HG02588 (cell line): ENCODE results near the gene PI4K2A.
"Not testable (repeated sequence)": the region's sequence is repeated elsewhere in the genome, so short reads cannot be mapped to it uniquely, and the experiment has no call there.

Source experiments
- ATAC-seq: cut with Tn5 transposase; IDR thresholded peaks from one replicate; pipeline ENCODE4 v1.9.1; 2021; ENCODE audit warnings: mild to moderate bottlenecking, moderate library complexity; ENCODE audit not compliant: unreplicated experiment

Gene PI4K2A

DNA sequence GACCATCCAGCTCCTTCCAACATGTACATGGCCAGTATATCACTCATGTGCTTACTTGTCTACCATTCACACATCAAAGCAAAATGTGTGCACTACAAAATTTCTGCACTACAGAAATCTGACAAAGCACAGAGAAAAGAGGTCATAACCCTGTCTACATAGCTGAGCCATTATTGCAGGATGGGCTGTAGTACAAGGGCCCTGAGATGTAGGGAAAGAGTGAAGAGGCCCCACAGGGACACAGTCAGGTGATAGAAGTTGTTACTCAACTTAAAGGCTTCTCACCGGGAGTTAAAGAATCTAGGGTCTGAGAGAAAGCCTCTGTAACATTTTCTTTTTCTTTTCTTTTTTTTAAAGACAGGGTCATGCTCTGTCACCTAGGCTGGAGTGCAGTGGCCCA is 29.1 kb downstream of the PI4K2A start:
- ATAC-seq, result no peak

DNA sequence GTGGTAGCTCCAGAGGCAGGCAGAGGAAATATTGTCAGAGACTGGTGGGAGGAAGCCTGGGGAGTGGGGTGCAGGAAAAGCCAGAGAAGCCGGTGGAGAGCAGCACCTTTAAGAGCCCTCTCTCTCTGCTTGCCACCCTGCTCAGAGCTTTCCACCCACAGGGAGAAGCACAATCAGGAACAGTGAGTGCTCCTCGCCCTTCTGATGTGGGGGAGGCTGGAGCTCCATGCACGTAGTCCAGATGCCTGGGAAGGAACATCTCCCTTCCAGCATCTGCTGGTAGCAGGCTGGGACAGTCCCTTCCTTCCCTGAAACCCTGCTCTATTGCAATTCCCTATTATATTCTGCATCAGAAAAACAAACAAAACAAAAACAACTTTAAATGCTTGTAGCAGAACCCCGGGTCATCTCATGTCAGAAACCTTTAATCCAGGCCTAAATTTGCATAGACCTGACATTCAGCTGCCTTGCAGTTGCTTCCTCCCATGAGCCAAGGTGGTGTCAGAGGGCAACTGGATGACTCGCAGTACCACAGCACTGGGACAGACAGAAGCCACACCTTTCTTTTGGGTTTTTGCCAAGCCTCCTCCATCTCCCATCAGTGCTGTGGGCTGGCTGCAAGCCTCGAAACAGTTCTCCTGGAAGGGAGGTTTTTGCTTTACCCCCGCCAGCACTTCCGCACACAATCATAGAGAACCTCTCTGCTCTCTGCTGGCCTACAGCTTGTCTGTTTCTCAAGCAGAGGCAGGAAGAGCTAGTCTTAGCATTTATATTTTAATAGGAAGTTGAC is 33.5 kb downstream of the PI4K2A start:
- no peak for ATAC-seq

DNA sequence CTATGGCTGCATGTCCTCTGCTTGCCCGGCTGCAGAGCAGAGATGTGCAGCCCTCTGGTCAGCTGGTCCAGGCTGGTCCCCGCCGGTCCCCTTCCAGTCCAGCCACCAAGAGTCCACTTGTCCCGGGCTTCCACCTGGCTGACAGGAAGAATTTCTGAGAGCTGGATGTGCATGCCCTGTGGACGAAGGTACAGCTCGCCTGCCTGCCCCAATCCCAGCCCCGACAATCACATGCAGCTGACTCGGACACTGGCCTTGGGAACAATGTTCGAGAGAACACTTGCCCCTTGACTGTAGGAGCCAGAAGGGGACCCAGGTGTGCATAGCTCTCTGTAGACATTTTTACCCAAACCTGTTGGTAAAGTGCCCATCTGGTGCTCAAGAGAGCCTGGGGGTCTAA is 34.8 kb downstream of the PI4K2A start:
- ATAC-seq, result no peak

DNA sequence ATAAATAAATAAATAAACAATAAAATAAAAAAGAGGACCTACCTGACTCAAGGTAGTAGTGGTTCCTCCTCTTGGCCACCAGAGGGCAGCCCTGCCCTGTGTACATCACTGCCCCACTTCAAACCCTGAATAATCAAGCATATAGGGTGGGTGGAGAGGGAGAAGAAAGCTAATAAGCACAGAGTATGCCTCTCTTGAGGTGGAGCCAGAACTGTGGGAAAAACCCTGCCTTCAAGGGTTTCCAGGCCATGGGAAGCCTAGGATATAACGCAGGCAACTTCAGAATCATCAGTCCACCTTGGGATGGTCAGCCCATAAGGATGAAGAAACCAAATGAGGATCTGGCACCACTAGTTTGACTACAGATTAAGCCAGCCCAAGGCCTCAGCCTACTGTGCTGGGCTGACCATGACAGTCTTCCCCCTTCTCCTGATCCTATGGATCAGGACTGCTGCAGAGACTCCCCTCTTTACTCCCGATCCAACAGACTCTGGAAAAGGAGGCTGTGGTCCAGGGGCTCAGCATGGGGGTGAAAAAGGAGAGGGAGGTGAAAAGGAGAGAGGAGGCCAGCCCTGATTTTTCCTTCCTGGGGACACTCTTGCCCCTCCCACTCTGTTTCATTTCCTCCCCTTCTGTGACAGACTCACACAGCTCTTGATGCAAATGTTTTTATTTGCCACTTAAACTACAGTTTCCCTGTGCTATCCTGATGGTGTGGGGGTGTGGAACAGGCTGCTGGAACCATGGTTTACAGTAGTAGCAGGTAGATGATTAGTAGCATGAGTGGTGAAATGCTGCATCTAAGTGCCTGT is 36.5 kb downstream of the PI4K2A start:
- ATAC-seq, result no peak

DNA sequence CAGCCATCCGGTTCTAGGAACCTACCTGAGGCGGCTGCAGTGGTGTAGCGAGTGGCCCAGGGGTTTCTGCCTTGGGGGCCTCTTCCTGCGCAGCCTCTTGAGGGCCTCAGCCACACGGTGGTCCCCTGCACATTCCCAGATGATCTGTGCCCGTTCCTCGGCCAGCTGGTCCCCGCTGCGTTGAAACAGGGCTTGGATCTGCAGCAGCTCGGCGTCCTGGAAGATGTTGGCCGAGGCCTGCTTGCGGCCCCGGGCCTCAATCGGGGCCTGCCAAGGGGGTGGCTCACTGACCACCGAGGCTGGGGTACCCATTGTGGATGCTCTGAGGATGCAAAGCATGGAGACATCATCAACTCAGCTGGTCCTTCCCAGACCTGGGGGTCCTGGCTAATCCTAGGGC is 39.1 kb downstream of the PI4K2A start:
- no peak for ATAC-seq

DNA sequence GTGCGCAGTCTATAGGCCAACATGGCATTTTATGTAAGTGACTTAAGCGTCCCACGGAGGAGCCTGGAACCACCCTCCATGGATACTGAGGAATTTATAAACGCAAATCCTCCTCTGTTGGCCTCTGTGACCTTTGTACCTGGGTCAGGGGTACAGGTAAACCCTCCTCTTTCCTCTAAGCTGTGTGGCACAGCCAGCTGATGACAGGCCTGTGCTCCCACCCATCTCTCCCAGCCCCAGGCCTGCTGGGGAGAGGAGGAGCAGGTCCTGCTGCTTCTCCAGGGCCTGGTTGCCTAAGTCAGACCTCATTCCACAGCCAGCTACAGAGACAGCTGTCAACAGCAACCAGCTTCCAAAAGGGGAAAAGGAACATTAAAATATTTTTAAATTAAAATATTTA is 41.6 kb downstream of the PI4K2A start:
- ATAC-seq, result no peak

DNA sequence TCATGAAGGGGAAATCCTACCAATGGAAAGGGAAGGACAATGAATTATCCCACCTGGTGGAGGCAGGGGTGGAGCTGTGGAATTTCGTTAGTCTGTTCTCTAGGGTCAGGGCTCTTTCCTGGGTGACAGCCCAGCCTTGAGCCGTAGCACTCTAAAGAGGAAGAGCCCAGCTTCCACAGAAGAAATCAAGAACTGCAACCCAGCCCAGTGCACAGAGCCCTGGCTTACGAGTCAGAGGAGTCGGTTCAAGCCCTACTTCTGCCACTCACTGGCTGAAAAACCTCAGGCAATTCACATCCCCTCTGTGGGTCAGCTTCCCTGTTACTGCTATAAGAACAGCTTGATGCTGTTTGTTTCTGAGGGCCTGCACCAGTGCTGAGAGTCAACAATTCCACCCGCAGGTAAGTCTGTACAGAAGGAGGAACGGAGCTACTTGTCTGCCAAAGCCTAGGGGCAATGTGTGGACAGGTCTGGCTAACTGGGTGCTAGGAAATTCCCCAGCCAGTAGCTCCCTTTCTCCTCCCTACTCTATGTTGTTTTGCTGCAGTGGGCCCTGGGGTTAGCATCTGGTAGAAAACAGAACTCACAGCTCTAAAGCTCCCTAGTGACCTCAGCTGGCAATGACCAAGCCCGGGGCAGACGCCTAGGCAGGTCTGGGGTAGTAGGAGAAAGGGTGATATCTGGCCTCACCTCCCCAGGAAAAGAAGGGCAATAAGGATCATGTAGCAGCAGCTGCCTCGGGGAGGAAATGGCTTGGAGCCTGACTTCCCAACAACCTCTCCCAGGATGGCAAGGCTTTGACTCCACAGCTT is 43.3 kb downstream of the PI4K2A start:
- ATAC-seq, result no peak

DNA sequence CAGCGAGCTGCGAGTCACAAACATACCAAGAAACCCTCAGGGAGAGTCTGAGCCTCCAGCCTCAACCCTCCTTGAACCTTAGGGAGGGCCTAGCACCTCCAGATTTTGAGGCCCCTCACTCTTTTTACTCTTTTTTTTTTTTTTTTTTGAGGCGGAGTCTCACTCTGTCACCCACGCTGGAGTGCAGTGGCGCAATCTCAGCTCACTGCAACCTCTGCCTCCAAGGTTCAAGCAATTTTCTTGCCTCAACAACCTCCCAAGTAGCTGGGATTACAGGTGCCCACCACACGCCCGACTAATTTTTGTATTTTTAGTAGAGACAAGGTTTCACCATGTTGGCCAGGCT is 43.9 kb downstream of the PI4K2A start:
- not testable (repeated sequence) for ATAC-seq

DNA sequence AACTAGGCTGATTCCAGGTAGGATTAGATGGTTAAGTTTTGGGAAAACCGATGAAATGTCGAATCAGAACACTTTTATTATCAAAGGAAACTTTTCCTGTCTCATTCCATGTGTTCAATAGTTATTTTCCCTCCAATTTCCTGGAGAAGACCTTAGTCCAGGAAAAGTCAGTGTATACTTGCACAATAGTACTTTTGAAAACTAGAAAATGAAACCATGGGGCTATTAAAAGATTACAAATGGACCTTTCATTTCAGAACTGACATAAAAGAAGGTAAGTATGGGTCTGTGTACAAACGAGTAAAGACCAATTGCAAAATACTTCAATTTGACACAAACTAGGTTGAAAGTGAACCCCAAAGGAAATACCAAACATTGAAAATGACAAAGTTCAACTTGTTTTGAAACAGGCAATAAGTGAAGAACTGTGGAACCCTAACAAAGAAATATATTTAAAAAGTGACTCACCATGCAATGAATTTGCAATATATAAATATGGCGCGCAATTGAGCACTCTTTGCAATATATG is 44.5 kb downstream of the PI4K2A start:
- no peak for ATAC-seq

DNA sequence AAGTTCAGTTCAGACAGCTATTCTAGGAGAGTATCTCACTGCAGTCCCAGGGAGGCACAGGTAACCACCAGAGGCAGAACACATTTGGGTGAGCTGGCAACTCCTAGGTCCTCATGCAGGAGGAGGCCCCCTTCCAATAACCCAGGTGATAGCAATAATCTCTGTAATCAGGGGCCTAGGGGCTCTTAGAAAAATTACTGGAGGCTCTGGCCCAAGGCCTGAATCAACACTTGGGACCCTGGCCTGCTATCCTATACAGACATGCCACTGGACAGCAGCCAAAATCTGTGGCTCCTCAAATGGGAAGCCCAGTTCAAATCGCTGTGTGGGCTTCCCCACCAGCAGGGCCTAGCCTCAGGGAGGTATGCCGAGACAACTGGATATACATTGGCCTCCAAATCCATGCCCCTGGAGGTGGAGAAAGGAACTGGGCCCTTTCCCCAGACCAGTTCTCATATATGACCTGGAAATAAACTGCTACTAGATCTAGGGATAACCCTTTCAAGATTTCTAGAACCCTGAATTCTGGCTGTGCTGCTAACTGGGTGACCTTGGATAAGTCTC is 45.0 kb downstream of the PI4K2A start:
- ATAC-seq, result no peak

DNA sequence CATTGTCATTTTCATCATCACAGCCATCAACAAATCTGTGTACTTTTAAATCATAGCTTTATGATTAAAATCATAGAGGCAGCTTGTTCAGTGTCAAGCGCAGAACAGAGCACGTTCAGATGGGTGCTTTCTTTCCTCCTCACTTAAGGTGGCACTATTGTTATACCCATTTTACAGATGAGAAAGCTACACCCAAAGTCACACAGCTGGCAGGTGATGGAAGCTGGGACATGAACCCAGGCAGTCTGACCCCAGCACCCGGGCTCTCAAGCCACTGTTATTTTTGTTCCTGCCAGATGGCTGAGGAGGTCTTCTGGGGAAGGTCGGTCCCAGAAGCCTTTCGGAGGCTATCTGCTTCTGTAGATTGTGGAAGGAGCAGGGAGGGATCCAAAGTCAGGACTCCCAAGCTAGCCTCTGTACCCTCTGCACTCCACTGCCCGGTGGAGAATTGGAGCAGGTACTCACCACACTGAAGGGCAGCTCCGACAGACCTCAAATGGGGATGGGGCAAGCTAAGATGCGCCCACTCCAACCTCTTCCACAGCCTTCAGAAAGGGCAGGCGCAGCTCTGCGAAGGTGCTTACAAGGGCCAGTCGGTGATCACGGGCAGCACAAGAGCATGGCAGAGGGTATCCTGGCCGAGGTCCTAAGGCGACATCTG is 46.0 kb downstream of the PI4K2A start:
- no peak for ATAC-seq

DNA sequence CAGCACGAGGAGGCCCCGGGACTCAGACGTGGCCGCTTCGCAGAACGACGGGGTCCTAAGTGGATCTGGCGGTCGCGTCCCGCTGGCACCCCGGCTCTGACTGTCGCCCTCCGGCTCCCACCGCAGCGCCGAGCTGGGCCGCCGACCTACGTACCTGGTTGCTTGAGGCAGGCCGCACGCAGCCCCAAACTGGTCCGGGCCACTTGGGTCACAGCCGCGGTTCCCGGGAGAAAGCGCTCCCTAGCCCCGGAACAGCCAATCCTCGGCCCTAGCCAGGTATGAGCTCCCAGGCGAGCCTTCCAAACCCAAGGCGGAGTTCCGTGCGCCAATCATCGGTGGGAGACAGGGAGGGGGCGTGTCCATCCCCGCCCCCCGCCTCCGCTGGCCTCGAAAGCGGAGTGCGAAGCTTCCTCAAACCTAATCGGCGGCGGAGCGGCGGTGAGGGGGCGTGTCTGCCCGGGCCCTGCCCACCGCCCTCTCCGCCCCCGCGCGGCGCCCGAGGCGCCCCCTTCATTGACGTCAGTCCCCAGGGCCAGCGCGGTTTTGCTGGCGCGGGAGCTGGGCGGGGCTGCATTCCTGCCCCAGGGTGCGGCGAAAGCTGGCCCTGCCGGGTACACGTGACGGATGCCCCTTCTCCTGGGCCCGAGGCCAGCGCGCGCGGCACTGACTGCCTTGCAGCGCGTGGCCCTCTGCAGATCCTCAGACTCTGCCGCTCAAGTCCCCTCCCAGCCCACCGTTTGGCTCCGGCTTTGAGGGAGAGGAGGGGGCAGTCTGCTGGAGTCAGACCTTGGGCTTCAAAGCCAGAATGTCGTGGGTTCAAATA is 46.7 kb downstream of the PI4K2A start, which contains the start of gene AVPI1:
TSS of gene AVPI1 (minus strand) at position 280 of the 823 bp plus-strand sequence. CDS start 7,336 bp downstream, outside the sequence.
- peak; percentile 84 for ATAC-seq

DNA sequence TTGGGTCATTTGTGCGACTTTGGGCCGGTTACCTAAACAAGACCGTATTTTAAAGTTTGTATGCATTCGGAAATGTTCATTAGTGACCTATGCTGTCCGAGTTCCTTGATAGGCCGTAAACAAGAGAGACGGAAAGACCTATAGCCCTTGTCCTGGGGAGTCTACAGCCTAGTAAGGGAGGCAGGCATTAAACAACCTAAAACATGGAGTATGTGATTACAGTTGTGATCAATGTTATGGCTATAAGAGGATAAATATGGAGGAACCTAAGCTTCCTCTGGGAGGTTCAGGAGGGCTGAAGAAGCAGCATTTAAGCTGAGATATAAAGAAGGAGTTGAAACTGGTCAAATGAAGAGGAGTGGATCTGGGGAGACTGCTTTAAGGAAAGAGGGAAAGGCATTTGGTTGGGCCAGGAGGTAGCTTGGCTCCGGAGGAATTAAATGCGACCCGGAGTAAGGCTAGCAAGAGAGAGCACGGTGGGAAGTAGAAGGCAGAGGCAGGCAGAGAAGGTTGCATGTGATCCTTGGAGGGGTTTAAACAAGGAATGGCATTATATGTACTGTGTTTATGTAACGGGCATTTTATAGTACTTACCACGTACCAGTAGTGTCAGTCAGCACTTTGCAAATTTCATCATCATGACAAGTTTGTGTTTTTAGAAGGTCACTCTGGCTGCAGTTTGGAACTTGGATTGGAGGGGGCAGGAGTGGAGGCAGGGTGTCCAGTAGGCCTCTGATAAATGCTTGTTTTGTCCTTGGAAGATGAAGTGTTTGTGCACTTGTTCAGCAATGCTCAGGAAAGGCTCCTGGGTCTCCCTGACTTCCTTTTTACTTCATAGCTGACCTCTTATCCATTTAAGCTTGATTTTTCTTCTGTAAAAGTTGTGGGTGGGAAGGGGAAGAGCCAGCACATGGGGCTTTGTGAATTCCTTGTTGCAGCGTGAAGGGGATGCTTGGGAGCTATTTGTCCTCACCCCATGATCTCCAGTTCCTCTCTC is 47.6 kb downstream of the PI4K2A start:
- ATAC-seq, result no peak

DNA sequence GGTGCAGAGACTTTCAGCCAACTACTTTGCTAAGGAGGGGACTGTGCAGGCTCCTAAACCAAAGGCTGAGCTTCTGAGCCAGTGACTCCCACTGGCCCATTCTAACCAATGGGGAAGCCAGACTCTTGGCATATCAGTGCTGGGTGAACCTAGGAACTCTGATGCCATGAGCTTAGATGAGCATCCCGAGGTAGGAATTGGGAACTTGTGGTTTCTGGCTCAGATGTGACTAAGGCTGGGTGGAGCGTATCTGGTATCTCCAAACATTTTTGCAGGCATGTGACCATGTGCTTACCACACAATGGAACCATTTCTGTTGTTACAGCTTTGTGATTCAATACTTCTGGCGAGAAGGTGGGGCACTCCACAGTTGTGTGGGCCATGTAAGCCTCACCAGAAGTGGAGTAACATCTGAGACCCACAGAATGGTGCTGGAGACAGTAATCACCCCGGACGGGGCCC is 49.1 kb downstream of the PI4K2A start:
- ATAC-seq, result no peak

DNA sequence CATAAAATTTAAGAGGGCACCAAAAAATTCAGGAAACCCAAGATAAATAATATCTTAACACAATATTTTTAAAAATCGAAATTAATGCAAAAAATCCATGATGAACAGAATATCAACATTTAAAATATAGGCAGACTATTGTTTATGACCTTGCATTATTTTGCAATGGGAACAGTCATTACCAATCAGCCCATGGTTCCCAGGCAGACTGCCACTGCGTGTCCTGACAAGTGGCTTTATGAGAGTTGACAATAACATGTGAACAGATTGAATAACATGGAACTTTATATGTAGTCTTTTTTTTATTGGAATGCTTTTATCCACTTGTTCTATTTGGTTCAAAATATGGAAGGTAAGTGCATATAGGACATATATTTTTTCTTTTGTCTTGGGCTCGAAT is 49.7 kb downstream of the PI4K2A start:
- no peak for ATAC-seq

DNA sequence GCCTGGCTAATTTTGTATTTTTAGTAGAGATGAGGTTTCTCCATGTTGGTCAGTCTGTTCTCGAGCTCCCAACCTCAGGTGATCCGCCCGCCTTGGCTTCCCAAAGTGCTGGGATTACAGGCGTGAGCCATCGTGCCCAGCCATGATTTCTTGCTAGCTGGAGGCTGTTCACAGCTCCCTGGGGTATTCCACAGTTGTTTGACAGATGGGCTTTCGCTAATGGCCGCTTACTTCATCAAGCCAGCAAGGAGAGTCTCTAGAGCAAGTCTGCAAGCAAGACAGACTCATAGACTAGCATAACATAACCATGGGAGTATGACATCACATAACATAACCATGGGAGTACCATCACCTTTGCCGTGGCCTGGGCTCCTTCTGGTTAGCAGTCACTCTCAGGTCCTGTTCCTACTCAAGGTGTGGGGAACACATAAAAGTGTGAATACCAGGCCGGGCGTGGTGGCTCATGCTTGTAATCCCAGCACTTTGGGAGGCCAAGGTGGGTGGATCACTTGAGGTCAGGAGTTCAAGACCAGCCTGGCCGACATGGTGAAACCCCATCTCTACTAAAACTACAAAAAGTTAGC is 57.7 kb downstream of the PI4K2A start:
- ATAC-seq, result not testable (repeated sequence)

DNA sequence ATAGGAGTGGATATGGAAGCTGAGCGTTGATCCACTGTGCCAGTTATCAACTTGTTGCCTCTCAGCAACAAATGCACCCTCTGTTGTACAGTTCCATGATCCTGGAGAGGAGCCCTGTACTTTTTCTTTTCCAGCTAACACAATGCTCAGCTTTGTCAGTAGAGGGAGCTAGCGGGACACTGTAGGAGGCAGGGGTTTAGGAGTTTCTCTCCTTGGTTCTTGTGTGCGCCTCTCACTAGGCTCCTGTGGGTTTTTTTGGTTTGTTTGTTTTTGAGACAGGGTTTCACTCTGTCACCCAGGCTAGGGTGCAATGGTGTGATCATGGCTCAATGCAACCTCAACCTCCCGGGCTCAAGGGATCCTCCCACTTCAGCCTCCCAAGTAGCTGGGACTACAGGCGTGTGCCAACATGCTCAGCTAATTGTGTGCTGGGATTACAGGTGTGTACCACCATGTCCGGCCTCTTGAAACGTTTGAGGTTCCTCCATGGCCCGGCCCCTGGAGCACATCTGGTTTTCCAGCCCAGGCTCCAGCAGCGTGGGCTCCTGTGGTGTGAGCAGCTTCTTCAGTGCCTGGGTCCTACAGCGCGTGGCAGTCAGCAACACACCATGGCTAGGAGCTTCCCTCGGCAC is 61.1 kb downstream of the PI4K2A start:
- ATAC-seq, result peak; percentile 54
